HG03280 (cell line): ENCODE results near the gene WNT3.
"Not testable (repeated sequence)": the region's sequence is repeated elsewhere in the genome, so short reads cannot be mapped to it uniquely, and the experiment has no call there.

Experiments
- ATAC-seq: cut with Tn5 transposase; IDR thresholded peaks from one replicate; pipeline ENCODE4 v1.9.1; 2021; ENCODE audit warnings: mild to moderate bottlenecking, moderate library complexity; ENCODE audit not compliant: unreplicated experiment

The WNT3 gene

DNA sequence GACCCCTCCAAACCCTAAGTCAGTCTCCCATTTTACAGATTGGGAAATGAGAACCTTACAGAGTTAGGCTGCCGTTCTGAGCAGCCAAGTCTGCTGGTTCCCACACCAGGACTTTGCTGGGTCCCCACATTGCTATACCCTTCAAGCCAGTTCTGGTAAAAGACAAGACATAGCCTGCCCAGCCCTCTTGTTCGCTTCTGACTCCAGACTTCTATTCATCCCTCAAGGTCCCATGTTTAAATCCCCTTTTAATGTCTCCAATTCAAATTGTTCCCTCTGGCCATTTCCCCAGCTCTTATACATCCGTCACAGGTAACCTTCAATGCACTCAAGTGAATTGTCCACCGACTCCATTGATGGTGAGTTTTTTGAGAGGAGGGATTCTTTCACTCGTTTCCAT lies 30.2 kb downstream of the WNT3 start:
- ATAC-seq, result no peak

DNA sequence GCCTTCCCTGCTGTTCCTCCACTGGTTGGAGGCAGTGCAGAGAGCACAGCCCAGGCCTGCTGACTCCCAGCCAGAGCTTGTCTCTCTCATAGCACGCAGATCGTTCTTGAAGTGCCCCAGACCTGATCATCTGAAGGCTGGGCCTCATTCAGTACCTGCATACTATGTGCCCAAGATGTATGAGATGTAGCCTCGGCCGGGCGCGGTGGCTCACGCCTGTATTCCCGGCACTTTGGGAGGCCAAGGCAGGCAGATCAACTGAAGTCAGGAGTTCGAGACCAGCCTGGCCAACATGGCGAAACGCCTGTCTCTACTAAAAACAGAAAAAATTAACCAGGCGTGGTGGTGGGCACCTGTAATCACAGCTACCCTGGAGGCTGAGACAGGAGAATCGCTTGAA lies 31.0 kb downstream of the WNT3 start:
- no peak for ATAC-seq

DNA sequence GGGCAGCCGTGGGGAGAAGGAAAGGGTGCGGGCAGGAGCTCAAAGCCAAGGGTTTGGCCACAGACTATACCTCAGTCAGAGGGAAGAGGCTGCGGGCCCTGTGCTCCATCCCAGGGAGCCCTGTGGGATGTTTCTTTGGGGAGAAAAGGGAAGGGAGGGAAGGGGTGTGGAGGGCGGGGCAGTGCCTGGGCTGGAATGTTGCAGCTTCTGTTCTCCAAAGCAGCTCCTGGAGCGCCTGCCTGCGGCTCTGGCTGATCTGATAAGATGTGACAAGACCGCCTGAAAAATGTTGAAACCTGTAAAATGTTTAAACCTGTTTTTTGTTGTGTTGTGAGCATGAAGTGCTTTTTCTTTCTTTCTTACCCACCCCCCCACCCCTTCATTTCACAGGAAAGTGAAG lies 32.8 kb downstream of the WNT3 start:
- ATAC-seq, result no peak

DNA sequence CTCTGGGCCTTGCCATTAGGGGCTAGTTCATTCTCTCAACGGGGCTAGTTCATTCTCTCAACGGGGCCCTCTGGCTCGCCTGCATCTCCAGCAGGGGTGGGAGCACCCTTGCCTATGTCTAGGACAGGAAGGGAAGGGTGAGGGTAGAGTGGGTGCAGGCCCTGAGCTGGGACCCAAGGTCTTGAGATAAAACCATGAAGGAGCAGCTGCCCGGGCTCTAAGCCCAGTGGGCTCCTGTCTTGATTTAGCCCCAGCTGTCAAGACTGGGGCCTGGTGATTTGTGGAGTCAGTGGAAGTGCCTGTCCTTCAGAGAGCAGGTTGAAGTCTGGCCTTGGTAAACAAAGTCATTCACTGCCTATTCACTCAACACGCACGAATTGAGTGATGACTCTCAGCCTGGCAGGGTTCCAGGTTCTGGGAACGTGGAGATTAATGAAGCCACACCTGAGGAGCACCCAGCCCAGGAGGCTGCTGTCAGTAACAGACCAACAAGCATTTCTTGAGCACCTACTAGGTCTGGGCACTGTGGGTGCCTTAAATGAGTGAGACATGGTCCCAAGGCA lies 35.4 kb downstream of the WNT3 start:
- no peak for ATAC-seq

GRCh38 chr17:46782250-46782953 lies 36.1 kb downstream of the WNT3 start:
- no peak for ATAC-seq

DNA sequence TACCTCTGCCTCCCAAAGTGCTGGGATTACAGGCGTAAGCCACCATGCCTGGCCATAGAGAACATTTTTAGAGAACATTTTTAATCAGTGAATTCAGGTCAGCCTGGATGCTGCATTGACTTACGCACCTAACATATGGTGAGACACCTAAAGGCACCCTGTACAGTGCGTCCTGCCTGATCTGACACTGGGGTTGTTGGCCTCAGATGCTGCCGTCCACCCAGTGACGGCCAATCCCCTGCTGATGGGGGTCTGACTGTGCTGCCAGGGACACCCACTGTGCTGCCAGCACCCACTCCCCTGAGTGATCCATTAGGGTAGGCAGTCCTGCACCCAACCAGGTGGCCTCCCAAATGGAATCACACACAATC lies 38.5 kb downstream of the WNT3 start:
- no peak for ATAC-seq

DNA sequence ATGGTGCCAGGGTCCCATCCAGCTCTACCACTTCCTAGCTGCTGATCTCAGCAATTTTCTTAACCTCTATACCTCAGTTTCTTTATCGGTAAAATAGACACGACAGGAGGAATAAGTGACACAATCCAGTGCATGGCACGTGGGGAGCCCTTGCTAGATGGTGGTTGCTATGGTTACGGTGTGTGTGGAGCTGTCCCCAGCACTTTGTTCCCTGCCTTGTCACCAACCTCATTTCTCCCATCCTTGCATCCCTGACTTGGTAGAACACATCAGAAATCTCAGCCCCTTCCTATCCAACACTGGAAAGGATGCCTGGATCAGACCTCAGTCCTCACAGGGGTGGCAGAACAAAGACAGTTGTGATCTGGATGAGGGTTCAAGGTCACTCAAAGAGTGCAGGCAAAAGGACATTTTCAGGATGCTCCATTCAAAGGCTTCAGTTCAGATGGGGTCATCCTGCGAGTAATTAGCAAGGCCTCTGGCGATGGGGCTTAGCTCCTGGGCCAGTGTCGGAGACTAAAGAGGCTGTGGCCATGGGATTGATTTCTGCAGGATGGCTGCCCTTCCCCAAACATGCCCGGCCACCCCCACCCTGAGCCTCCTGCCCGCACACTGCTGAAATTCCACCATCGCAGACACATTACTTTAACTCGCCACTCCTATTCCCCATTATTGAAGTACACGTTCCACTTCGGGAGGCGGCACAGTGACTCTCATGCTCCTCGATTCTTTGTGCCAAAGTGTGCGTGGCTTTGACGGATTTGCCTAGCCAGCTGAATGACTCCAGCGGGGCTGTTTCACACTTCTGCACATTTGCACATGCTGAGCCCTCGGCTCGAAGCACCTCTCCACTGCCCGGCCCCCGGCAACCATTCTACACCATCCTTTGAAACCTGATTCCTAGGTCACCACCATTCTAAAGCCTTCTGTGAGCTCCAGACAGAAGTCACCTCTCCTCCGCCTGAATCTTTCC lies 40.3 kb downstream of the WNT3 start:
- no peak for ATAC-seq

DNA sequence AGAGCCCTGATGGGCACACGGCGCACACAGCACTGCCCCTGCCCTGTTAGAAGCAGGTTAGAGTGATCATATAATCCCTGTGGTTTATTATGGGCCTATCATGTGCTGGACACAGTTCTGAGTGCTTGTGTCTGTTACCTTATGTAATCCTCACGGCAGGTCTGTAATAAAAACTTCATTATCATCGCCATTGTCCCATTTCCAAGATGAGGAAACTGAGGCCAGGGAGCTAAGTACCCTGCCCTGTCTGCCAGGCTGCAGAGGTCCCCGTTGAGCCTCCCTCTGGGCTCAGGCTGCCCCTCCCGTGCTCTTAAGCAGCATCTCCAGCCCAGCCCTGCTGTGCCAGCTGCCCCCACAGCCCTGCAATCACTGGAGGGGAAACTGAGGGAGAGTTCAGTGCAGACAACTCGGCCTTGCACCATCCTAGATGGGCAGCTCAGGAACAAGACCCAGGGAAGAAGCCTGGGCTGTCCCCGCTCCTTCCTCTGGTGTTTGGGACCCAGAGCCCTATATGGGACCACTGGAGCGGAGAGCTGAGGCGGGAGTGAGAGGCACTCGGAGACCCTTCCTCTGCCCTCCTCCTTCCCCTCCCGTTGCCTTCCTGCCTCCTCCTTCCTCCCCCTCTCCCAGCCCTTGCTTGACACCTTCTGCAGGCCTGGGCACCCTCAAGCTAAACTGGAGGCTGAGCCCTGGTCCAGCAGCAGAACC lies 42.0 kb downstream of the WNT3 start:
- no peak for ATAC-seq

DNA sequence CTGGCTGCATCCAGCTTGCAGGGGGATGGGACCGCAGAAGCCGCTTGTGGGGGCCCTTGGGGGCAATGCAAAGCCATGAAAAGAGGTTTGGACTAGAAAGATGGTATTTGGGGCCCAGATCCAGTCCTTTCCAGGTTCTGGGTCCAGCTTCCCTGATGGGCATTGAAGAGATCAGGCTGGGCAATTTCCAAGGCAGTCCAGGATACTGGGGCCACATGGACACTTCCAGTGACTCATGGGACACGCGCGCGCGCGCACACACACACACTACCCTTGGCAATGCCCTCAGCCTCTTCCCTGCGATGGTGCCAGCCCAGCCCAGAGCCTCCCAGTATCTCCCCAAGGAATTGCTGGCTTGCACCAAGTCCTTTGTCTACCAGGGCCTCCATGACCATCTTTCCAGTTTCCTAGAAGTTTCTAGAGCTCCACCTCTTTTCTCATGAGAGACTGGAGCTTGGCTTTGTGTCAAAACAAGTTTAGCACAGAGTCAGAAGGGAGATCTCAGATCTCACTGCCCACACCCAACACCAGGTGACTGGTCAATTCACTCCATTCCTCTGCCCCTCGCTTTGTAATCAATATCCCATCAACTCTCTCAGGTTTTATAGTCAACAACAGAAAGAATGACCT lies 44.3 kb downstream of the WNT3 start:
- no peak for ATAC-seq

DNA sequence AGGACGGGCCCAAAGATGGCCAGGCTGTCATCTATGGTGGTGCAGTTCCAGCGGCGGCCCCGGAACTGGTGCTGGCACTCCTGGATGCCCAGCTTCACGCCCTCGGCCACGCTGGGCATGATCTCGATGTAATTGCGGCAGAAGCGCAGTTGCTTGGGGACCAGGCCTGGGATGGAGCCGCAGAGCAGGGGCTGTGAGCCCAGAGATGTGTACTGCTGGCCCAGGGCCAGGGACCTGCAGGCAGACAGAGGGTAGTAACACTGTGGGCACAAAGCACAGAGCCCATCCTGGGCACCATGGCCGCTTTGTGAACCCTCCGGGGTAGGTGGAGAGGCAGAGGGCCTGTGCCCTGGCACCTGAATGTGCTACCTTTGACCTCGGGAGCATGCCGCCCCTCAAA lies 44.8 kb downstream of the WNT3 start:
- no peak for ATAC-seq

DNA sequence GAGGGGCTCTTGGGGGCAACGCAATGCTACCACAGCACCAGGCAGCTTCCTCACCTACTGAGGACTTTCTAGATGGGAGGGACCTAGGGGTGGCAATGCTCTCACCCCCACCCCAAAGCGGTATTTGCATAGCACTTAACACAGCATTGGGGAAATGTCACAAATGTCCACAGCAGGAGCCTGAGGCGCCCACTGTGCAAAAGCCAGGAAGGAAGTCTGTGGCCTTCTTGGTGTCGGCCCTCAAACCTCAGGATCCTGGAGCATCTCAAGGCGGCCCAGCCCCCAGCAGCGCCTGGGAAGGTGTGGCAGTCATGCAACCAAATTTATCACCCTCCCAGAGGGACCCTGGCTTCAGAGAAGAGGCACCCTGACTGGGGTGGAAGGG lies 45.3 kb downstream of the WNT3 start:
- no peak for ATAC-seq

- ATAC-seq, result no peak
Measured at GRCh38 chr17:46772475-46773220, 45.8 kb downstream of the WNT3 start.

DNA sequence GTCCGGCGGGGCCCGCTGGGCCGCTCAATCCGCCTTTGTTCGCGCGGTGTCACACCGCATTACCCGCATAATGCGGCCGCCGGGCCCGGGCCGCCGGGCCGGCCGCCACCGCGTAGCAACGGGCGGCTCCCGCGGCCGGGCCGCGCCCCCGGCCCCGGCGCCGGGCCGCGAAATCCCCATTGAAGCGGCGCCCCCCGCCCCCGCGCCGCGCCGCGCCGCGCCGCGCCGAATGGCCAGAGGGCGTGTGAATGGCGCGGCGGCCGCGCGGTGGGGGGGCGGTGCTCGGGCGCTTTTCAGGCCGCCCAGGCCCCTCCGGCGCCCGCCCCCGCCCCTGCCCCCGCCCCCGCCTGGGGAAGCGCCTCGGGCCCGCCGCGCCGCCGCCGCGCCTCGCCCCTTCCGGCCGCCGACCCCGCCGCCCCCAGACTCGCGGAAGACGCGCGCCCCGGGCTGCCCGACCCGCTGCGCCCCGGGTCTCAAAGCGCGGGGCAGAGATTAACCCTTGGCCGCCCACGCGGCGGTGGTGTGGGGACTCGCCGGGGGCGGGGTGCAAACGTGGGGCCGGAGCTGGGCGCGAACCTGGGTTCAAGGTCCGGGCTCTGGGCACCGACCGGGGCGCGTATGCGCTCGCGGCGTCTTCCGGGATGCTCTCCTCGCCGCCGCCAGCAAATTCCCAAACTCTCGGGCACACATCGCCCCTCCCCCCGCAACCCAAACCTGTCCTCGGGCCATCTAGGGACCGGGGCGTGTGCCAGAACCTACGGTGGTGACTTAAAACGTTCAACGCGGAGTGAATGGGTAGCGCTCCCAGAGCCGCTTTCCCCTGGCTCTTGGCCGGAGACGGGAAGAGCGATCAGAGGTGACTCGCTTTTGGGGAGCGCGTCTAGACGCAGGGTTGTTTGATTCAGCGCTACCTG lies 46.7 kb downstream of the WNT3 start:
- ATAC-seq, result no peak

DNA sequence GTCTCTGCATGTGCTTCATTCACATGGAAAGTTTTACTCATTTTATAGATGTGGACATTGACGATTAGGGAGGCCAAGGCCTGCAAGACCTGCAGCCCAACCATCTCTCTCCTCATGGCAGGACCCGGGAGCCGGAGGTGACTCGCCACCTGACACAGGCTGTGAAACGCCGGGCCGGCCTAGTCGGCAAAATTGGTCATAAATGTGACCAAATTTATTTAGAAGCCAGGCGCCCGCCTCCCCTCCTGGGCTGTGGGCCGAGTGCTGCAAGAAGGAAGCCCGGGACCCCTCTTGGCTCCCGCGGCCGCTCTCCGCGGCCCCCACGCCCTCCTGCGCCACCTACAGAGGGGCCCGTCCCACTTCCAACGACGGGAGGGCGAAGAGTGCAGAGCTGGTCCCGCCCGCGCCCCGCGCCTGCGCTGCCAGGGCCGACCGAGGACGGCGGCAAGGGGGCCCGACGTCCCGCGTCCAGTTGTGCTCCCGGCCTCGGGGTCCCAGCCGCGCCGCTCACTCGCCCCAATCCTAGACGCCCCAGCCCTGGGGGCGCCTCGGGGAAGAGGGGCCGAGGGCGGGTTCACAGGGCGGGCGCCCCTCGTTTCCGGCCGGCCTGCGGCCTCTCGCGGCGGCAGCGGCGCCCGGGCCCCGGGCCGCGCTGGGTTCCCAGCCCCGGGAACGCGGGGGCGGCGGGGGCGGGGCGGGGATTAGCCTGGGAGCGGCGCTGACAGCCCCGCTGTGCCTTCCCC lies 47.5 kb downstream of the WNT3 start:
- ATAC-seq, result no peak

DNA sequence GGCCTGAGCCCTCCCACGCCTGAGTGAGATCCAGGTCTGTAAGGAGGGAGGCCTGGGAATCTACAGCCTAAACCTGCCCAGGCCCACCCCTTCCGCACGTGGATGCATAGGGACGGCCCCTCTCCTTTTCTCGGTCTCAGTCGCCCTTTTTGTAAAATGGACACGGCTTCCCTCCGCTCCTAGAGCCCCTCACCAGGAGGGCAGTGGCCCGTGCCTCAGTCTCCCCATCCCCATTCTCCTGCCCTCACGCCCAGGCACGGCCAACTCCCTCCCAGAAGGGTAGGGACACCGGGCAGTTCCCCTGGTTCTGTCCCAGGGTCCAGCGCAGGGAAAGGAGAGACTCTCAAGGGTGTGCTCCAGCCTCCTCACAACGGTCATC lies 48.1 kb downstream of the WNT3 start:
- ATAC-seq, result no peak

DNA sequence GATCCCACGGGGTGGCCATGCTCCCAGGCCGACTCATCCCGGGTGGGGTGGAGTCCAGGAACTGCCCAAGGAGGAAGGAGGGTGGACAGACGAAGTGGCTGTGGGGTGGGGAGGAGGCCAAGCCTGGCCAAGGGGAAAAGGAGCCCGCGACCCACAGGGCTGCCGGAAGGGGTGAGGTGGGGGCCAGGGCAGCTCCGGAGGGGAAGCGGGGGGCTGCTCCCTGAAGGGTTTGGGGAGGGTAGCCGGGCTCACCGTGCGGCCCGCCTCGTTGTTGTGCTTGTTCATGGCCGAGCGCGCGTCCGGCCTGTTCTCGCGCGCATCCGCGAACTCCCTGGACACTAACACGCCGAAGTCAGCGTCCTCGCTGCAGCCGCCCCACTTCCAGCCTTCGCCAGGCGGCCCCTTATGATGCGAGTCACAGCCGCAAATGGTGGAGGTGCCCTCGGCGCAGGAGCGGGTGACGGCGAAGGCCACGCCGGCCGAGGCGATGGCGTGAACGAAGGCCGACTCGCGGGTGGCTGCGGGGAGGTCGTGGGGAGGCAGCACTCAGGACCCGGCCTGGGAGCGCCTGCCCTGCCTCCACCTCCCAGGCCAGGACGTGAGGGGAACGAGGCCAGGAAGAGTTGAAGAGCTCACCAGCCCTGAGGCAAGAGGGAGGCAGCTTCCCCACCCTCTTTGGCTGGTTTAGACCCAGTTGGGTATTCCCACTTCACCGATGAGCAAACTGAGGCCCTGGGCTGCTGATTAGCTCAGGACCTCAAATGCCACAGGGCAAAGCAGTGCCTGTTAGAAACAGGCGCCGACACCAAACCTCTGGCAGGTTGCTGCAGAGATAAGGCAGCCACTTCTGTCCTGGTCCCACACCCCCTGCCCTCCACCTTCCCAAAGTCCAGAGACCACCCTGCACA lies 48.7 kb downstream of the WNT3 start:
- ATAC-seq, result no peak

GRCh38 chr17:46768896-46769295 lies 49.6 kb downstream of the WNT3 start:
- ATAC-seq, result not testable (repeated sequence)

- ATAC-seq, result no peak
Measured at GRCh38 chr17:46768540-46768870, 50.0 kb downstream of the WNT3 start.
